HG03064 (cell line): ENCODE measurements around the gene NAPSA.
"Not testable (repeated sequence)": the region's sequence is repeated elsewhere in the genome, so short reads cannot be mapped to it uniquely, and the experiment has no call there.

Source experiments
- ATAC-seq: cut with Tn5 transposase; IDR thresholded peaks from one replicate; pipeline ENCODE4 v1.9.1; 2021; ENCODE audit warnings: low read depth; ENCODE audit not compliant: unreplicated experiment

The NAPSA gene

GRCh38 chr19:50361290-50362029 lies 4.0 kb downstream of the NAPSA start:
- no peak for ATAC-seq

- ATAC-seq, result no peak
These were observed 6.1 kb downstream of the NAPSA start for GRCh38 chr19:50359328-50359818.

GRCh38 chr19:50358483-50359327 lies 6.7 kb downstream of the NAPSA start:
- no peak for ATAC-seq

- ATAC-seq, result no peak
These were observed 8.0 kb downstream of the NAPSA start for GRCh38 chr19:50357178-50358100.

GRCh38 chr19:50356691-50357177 lies 8.7 kb downstream of the NAPSA start:
- ATAC-seq, result no peak

- ATAC-seq, result not testable (repeated sequence)
These were observed 12.0 kb downstream of the NAPSA start for GRCh38 chr19:50353487-50353880.

- ATAC-seq, result no peak
These were observed 13.2 kb downstream of the NAPSA start for GRCh38 chr19:50352242-50352641.

- ATAC-seq, result no peak
These were observed 16.0 kb downstream of the NAPSA start for GRCh38 chr19:50349277-50350057.

- ATAC-seq, result not testable (repeated sequence)
These were observed 18.3 kb downstream of the NAPSA start for GRCh38 chr19:50347089-50347581.

- no peak for ATAC-seq
These were observed 20.6 kb downstream of the NAPSA start for GRCh38 chr19:50344661-50345318.

- ATAC-seq, result no peak
These were observed 24.3 kb downstream of the NAPSA start for GRCh38 chr19:50341091-50341564.

GRCh38 chr19:50340331-50340730 lies 25.1 kb downstream of the NAPSA start:
- ATAC-seq, result no peak

- not testable (repeated sequence) for ATAC-seq
These were observed 28.4 kb downstream of the NAPSA start for GRCh38 chr19:50337031-50337430.

GRCh38 chr19:50334741-50335421 lies 30.6 kb downstream of the NAPSA start:
- ATAC-seq, result no peak

- peak; percentile 15 for ATAC-seq
These were observed 31.5 kb downstream of the NAPSA start for GRCh38 chr19:50333737-50334617.

- peak; percentile 46 for ATAC-seq
These were observed 32.2 kb downstream of the NAPSA start for GRCh38 chr19:50333235-50333736.
